ENCODE data around the gene CIB1.

The CIB1 gene

GRCh38 chr15:90240856-90241255, 7.1 kb upstream of the CIB1 start:
- no peak for DNase-seq (ENCODE audit: low read depth)

- no peak for DNase-seq (ENCODE audit: low read depth)
Measured at GRCh38 chr15:90239371-90239770, 5.6 kb upstream of the CIB1 start.

- no peak for DNase-seq (ENCODE audit: low read depth)
Measured at GRCh38 chr15:90234096-90234988, 601 bp upstream of the CIB1 start, which contains the start of gene GDPGP1. Gene GDPGP1, plus strand, starts transcription at chr15:90234209. Its CDS starts 6,700 bp downstream, at chr15:90240909.

- DNase-seq (ENCODE audit: low read depth), result no peak
Measured at GRCh38 chr15:90232941-90233386, 777 bp downstream of the CIB1 start.

- DNase-seq (ENCODE audit: low read depth), result no peak
Measured at GRCh38 chr15:90232196-90232595, 1.5 kb downstream of the CIB1 start.

GRCh38 chr15:90231028-90232017, 2.4 kb downstream of the CIB1 start:
- peak; percentile 57 for DNase-seq (ENCODE audit: low read depth)

GRCh38 chr15:90230610-90231009, 3.1 kb downstream of the CIB1 start:
- no peak for DNase-seq (ENCODE audit: low read depth)

GRCh38 chr15:90230071-90230494, 3.7 kb downstream of the CIB1 start:
- no peak for DNase-seq (ENCODE audit: low read depth)

- no peak for DNase-seq (ENCODE audit: low read depth)
Measured at GRCh38 chr15:90228960-90229359, 4.8 kb downstream of the CIB1 start.

GRCh38 chr15:90227816-90228772, 5.6 kb downstream of the CIB1 start:
- no peak for DNase-seq (ENCODE audit: low read depth)

- no peak for DNase-seq (ENCODE audit: low read depth)
Measured at GRCh38 chr15:90227336-90227735, 6.4 kb downstream of the CIB1 start.

GRCh38 chr15:90225504-90226234, 8.1 kb downstream of the CIB1 start:
- no peak for DNase-seq (ENCODE audit: low read depth)

- no peak for DNase-seq (ENCODE audit: low read depth)
Measured at GRCh38 chr15:90225047-90225446, 8.7 kb downstream of the CIB1 start.

- no peak for DNase-seq (ENCODE audit: low read depth)
Measured at GRCh38 chr15:90223441-90224165, 10.1 kb downstream of the CIB1 start.

- no peak for DNase-seq (ENCODE audit: low read depth)
Measured at GRCh38 chr15:90222547-90222946, 11.2 kb downstream of the CIB1 start.

- DNase-seq (ENCODE audit: low read depth), result no peak
Measured at GRCh38 chr15:90221246-90221900, 12.4 kb downstream of the CIB1 start.

GRCh38 chr15:90219421-90220141, 14.2 kb downstream of the CIB1 start:
- DNase-seq (ENCODE audit: low read depth), result peak; percentile 31

GRCh38 chr15:90217671-90218394, 15.9 kb downstream of the CIB1 start:
- DNase-seq (ENCODE audit: low read depth), result no peak

Data from activated T-helper 9 cell treated with anti-CD3 and anti-CD28 coated beads, Interleukin-2, amount 50 U/mL, for 16 hours (primary cell).